NCI-H460 (cell line): ENCODE measurements around the gene RGS7. TPM values are rescaled to one million over a fixed set of nuclear protein-coding genes. Genes with fewer than 3 reads are reported as not detected.

Experiments
- DNase-seq: peaks from one replicate; pipeline ENCODE4 v3.0.0-alpha.2; 2016; ENCODE audit warnings: low read depth; ENCODE audit errors: extremely low read depth
- total RNA-seq: library from RNA; depleted of rRNA; stranded (reverse); fragments of >200 nt; shearing (Covaris generic); gene quantifications from 2 replicates; pipeline ENCODE4 v1.2.3, GENCODE V29; 2014

RGS7 gene
- total RNA-seq, 1 experiment from 2014 or later: 0.10 TPM

- no peak for DNase-seq
Measured at GRCh38 chr1:240876071-240876470, 480.9 kb downstream of the RGS7 start.

- DNase-seq: no peak
Measured at GRCh38 chr1:240869071-240869470, 487.9 kb downstream of the RGS7 start.

- DNase-seq: no peak
Measured at GRCh38 chr1:240866724-240867123, 490.3 kb downstream of the RGS7 start.

GRCh38 chr1:240860023-240860422, 497.0 kb downstream of the RGS7 start:
- no peak for DNase-seq

- DNase-seq: no peak
Measured at GRCh38 chr1:240854367-240854766, 502.6 kb downstream of the RGS7 start.

- DNase-seq: no peak
Measured at GRCh38 chr1:240847325-240847724, 509.7 kb downstream of the RGS7 start.

- DNase-seq: no peak
Measured at GRCh38 chr1:240844486-240844885, 512.5 kb downstream of the RGS7 start.

GRCh38 chr1:240843798-240844197, 513.2 kb downstream of the RGS7 start:
- DNase-seq: no peak

GRCh38 chr1:240836271-240836670, 520.7 kb downstream of the RGS7 start:
- no peak for DNase-seq

GRCh38 chr1:240835291-240835690, 521.7 kb downstream of the RGS7 start:
- DNase-seq: no peak

GRCh38 chr1:240833075-240833474, 523.9 kb downstream of the RGS7 start:
- DNase-seq: no peak

GRCh38 chr1:240831922-240832321, 525.1 kb downstream of the RGS7 start:
- DNase-seq: no peak

GRCh38 chr1:240831191-240831631, 525.8 kb downstream of the RGS7 start:
- no peak for DNase-seq

- no peak for DNase-seq
Measured at GRCh38 chr1:240829487-240829886, 527.5 kb downstream of the RGS7 start.

- DNase-seq: no peak
Measured at GRCh38 chr1:240827786-240828185, 529.2 kb downstream of the RGS7 start.

- DNase-seq: no peak
Measured at GRCh38 chr1:240824238-240824637, 532.8 kb downstream of the RGS7 start.

GRCh38 chr1:240823357-240823756, 533.6 kb downstream of the RGS7 start:
- no peak for DNase-seq

- no peak for DNase-seq
Measured at GRCh38 chr1:240821925-240822324, 535.1 kb downstream of the RGS7 start.

- DNase-seq: no peak
Measured at GRCh38 chr1:240820816-240821215, 536.2 kb downstream of the RGS7 start.

GRCh38 chr1:240816472-240816871, 540.5 kb downstream of the RGS7 start:
- DNase-seq: no peak

- no peak for DNase-seq
Measured at GRCh38 chr1:240813720-240814119, 543.3 kb downstream of the RGS7 start.

GRCh38 chr1:240811256-240811655, 545.7 kb downstream of the RGS7 start:
- DNase-seq: no peak

GRCh38 chr1:240808381-240808780, 548.6 kb downstream of the RGS7 start:
- DNase-seq: no peak
